ENCODE results near the gene ZNF85. TPM values are rescaled to one million over a fixed set of nuclear protein-coding genes. Genes with fewer than 3 reads are reported as not detected.

ZNF85 gene
- total and polyA plus RNA-seq, 2 of the 13 experiments (the other 11 are each of a cell fraction or from before 2014, with no cell fraction given), result 1.1 to 3.7 TPM

DNA sequence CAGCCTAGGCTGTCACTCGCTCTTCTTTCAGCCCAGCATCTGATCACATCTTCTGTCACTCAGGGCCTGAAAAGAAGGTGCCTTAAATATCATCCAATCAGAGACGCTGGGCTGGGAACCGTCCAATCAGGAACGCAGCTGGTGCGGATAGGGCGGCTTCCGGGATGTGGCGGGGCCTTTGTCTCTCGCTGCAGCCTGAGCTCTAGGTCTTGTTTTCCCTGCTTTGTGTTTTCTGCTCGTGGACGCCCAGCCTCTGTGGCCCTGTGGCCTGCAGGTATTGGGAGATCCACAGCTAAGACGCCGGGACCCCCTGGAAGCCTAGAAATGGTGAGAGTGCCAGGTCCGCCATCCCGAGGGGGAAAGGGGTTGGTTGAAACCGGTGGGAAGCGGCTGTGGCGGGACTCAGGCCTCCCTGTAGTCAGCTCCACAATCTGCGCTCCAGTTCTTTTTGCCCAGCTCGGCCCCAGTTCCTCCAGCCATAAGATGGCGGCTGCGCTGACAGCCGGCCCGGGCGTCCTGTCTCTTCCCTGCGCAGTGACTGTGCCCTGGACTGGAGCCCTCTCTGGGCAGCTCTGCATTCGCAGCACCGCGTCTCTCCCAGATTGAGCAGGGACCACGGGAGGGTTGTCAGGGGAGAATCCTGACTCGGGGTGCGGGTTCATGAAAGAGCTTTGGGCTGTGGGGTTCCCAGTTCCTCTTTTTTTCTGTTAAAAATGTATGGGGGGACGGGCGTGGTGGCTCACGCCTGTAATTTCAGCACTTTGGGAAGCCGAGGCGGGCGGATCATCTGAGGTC is at the start of gene ZNF85 (continued):
- TF ChIP-seq TFDP1 (CRISPR knock-in tag; IDR thresholded peaks at IDR 0.05; ENCODE audit: borderline replicate concordance), result peak; percentile 50; the same call in 1 of the 2 replicates
- peak; percentile 75; the same call in 1 of the 2 replicates for TF ChIP-seq ZNF768 (CRISPR knock-in tag; IDR thresholded peaks at IDR 0.05)
- TF ChIP-seq ZNF556 (CRISPR knock-in tag; IDR thresholded peaks at IDR 0.05; ENCODE audit: borderline replicate concordance), result 0 out of 2 replicates have a peak, but pooled peaks have one; percentile 43
- TF ChIP-seq, protein P1, sequence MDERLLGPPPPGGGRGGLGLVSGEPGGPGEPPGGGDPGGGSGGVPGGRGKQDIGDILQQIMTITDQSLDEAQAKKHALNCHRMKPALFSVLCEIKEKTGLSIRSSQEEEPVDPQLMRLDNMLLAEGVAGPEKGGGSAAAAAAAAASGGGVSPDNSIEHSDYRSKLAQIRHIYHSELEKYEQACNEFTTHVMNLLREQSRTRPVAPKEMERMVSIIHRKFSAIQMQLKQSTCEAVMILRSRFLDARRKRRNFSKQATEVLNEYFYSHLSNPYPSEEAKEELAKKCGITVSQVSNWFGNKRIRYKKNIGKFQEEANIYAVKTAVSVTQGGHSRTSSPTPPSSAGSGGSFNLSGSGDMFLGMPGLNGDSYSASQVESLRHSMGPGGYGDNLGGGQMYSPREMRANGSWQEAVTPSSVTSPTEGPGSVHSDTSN (CRISPR knock-in tag; IDR thresholded peaks at IDR 0.05), result peak; percentile 47; the same call in 1 of the 2 replicates
- no peak for TF ChIP-seq CBFB (CRISPR knock-in tag; IDR thresholded peaks at IDR 0.05)
- no peak for TF ChIP-seq SAFB2 (CRISPR knock-in tag; IDR thresholded peaks at IDR 0.05; ENCODE audit: borderline replicate concordance, low read depth)
- TF ChIP-seq CEBPB (IDR thresholded peaks at IDR 0.05; ENCODE audit: borderline replicate concordance, low read depth, low read length), result no peak
- TF ChIP-seq TSC22D2 (CRISPR knock-in tag; IDR thresholded peaks at IDR 0.05; ENCODE audit: borderline replicate concordance), result no peak
- no peak for TF ChIP-seq ZNF572 (CRISPR knock-in tag; IDR thresholded peaks at IDR 0.05)
- no peak for TF ChIP-seq HES4 (CRISPR knock-in tag; IDR thresholded peaks at IDR 0.05; ENCODE audit: borderline replicate concordance)
- TF ChIP-seq ARID4A (CRISPR knock-in tag; IDR thresholded peaks at IDR 0.05; ENCODE audit: borderline replicate concordance), result peak; percentile 86
- 0 out of 2 replicates have a peak, but pooled peaks have one; percentile 26 for TF ChIP-seq FOXK1 (CRISPR knock-in tag; IDR thresholded peaks at IDR 0.05; ENCODE audit: borderline replicate concordance, low read depth)
- peak; percentile 48; the same call in 1 of the 2 replicates for TF ChIP-seq ZNF563 (CRISPR knock-in tag; IDR thresholded peaks at IDR 0.05)
- peak; percentile 87 for TF ChIP-seq SP2 (CRISPR knock-in tag; IDR thresholded peaks at IDR 0.05)
- 0 out of 2 replicates have a peak, but pooled peaks have one; percentile 22 for TF ChIP-seq KDM5A (IDR thresholded peaks at IDR 0.05; ENCODE audit: borderline replicate concordance, low read length)
- peak; percentile 90 for TF ChIP-seq NFYC (CRISPR knock-in tag; IDR thresholded peaks at IDR 0.05)
- TF ChIP-seq, protein P2, sequence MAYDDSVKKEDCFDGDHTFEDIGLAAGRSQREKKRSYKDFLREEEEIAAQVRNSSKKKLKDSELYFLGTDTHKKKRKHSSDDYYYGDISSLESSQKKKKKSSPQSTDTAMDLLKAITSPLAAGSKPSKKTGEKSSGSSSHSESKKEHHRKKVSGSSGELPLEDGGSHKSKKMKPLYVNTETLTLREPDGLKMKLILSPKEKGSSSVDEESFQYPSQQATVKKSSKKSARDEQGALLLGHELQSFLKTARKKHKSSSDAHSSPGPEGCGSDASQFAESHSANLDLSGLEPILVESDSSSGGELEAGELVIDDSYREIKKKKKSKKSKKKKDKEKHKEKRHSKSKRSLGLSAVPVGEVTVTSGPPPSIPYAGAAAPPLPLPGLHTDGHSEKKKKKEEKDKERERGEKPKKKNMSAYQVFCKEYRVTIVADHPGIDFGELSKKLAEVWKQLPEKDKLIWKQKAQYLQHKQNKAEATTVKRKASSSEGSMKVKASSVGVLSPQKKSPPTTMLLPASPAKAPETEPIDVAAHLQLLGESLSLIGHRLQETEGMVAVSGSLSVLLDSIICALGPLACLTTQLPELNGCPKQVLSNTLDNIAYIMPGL (CRISPR knock-in tag; IDR thresholded peaks at IDR 0.05; ENCODE audit: borderline replicate concordance in 1 of 2, low read depth in 1 of 2), result 0 out of 4 replicates have a peak, but pooled peaks of 1 of the 2 experiments have one; percentile 30
- 0 out of 2 replicates have a peak, but pooled peaks have one; percentile 20 for TF ChIP-seq PHF21A (CRISPR knock-in tag; IDR thresholded peaks at IDR 0.05)
- peak; percentile 74 for TF ChIP-seq ZNF292 (CRISPR knock-in tag; IDR thresholded peaks at IDR 0.05; ENCODE audit: borderline replicate concordance, low read depth)
- TF ChIP-seq POLR2G (IDR thresholded peaks at IDR 0.05; ENCODE audit: low read depth, low read length), result 0 out of 2 replicates have a peak, but pooled peaks have one; percentile 28
